RWPE2 (cell line): Measurements from ENCODE around the gene CRYBG1.

Experiments used
- ATAC-seq: fragments of 200-7000 bp; cut with Tn5 transposase; 3 replicates; pipeline ENCODE4 v1.9.1; 2021; ENCODE audit warnings: low read depth
- DNase-seq: peaks from one replicate; pipeline ENCODE4 v3.0.0-alpha.2; 2020; ENCODE audit warnings: low spot score
- H3K27ac ChIP-seq: fragments of 450-650 bp; 2 replicates; pipeline ENCODE4 v1.5.1; 2017; ENCODE audit warnings: mild to moderate bottlenecking; ENCODE audit not compliant: poor library complexity, severe bottlenecking
- H3K27me3 ChIP-seq: fragments of 250-450 bp; sonication (Bioruptor Pico); 2 replicates; pipeline ENCODE4 v1.5.1; 2021; ENCODE audit warnings: mild to moderate bottlenecking, moderate library complexity; ENCODE audit not compliant: insufficient read depth, poor library complexity, severe bottlenecking
- H3K36me3 ChIP-seq: fragments of 250-450 bp; sonication (Bioruptor Pico); 2 replicates; pipeline ENCODE4 v1.5.1; 2020; ENCODE audit warnings: low read depth, mild to moderate bottlenecking, moderate library complexity
- H3K4me1 ChIP-seq: fragments of 250-450 bp; sonication (Bioruptor Pico); 2 replicates; pipeline ENCODE4 v1.5.1; 2021; ENCODE audit warnings: mild to moderate bottlenecking, moderate library complexity; ENCODE audit not compliant: insufficient read depth, poor library complexity, severe bottlenecking
- H3K4me3 ChIP-seq: fragments of 250-450 bp; sonication (Bioruptor Pico); 2 replicates; pipeline ENCODE4 v1.5.1; 2021; ENCODE audit warnings: mild to moderate bottlenecking, moderate library complexity; ENCODE audit not compliant: severe bottlenecking
- H3K9me3 ChIP-seq: fragments of 250-450 bp; sonication (Bioruptor Pico); 2 replicates; pipeline ENCODE4 v1.5.1; 2021; ENCODE audit warnings: mild to moderate bottlenecking, moderate library complexity; ENCODE audit not compliant: severe bottlenecking
- TF ChIP-seq, protein P1 (sequence below): fragments of 450-650 bp; IDR thresholded peaks from one replicate; pipeline ENCODE4 v1.5.1; 2017; ENCODE audit warnings: mild to moderate bottlenecking, moderate library complexity; ENCODE audit not compliant: poor library complexity, severe bottlenecking

CRYBG1 gene

DNA sequence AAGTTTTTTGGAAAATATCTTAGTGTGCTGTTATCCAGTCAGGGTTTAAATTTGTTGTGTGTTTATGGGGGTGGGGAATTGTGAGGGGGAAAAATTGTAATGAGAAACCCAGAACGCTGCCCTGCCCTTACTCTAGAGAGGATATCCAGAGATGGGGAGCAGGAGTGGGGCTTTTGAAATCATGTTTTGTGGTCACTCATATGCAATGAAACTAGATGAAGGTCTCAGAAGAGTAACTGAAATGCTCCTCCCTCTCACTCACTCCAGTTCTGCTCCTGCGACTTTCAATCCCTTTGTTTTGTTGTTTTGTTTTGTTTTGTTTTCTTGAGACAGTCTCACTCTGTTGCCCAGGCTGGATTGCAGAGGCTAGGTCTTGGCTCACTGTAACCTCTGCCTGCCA lies 100.0 kb downstream of the CRYBG1 start:
- Histone ChIP-seq H3K27ac (no peak overlapping the region), H3K27me3 (no peaks in the 10 kb centered on the region), H3K36me3 (no peaks in the 10 kb centered on the region), H3K4me3 (no peak overlapping the region), H3K4me1 (no peaks in the 10 kb centered on the region), H3K9me3 (no peaks in the 10 kb centered on the region)
- DNase-seq (no peak), ATAC-seq (no peak)
- TF ChIP-seq, protein P1, sequence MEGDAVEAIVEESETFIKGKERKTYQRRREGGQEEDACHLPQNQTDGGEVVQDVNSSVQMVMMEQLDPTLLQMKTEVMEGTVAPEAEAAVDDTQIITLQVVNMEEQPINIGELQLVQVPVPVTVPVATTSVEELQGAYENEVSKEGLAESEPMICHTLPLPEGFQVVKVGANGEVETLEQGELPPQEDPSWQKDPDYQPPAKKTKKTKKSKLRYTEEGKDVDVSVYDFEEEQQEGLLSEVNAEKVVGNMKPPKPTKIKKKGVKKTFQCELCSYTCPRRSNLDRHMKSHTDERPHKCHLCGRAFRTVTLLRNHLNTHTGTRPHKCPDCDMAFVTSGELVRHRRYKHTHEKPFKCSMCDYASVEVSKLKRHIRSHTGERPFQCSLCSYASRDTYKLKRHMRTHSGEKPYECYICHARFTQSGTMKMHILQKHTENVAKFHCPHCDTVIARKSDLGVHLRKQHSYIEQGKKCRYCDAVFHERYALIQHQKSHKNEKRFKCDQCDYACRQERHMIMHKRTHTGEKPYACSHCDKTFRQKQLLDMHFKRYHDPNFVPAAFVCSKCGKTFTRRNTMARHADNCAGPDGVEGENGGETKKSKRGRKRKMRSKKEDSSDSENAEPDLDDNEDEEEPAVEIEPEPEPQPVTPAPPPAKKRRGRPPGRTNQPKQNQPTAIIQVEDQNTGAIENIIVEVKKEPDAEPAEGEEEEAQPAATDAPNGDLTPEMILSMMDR = no peak

DNA sequence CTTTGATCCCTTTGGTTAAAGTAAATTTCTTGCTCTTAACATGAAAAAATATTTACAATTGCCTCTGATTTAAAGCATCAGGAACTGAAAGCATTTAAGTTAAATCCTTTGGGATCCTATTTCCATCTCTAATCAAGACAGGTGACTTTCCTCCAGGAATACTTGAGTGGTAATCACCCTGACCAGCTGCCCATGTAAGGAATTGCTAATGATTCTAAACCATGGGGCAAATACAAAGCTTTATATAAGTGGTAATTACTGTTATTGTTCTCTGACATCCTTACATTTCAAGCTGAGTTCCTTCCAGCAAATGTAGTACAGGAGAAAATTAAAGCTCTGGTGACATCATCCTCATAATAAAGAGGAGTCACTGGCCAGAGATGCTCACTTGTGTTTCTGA lies 100.6 kb downstream of the CRYBG1 start:
- ATAC-seq = no peak
- H3K27ac ChIP-seq = no peak overlapping the region
- no peak for DNase-seq
- H3K9me3 ChIP-seq = no peaks in the 10 kb centered on the region
- TF ChIP-seq, protein P1 = no peak
- no peaks in the 10 kb centered on the region for H3K4me1 ChIP-seq
- no peak overlapping the region for H3K4me3 ChIP-seq
- no peaks in the 10 kb centered on the region for H3K36me3 ChIP-seq
- no peaks in the 10 kb centered on the region for H3K27me3 ChIP-seq

DNA sequence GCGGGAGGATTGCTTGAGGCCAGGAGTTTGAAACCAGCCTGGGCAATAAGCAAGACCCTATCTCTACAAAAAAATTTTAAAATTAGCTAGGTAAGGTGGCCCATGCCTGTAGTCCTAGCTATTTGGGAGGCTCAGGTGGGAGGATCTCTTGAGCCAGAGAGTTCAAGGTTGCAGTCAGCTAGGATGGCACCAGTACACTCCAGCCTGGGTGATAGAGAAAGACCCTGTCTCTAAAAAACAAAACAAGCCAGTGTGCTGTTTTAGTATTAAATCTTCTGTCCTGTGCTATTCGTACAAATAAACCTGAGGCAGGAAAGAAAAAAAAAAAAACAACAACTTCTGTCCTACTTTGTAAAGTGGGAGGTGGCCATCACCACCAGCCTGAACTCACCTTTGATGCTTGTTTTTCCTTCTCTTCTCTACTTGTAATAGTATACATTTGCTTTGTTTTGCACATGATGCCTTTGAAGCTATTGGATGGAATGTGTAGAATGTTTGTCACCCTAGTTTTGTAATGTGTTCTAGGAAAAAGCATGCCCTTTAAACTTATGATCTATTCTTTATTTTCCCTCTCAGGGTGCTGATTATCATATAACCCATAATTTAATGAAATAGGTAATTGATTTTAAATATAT lies 102.5 kb downstream of the CRYBG1 start:
- no peak overlapping the region for H3K27ac ChIP-seq
- TF ChIP-seq, protein P1 = no peak
- no peaks in the 10 kb centered on the region for H3K4me1 ChIP-seq
- ATAC-seq (no peak), DNase-seq (no peak)
- H3K9me3 ChIP-seq = no peaks in the 10 kb centered on the region
- no peak overlapping the region for H3K4me3 ChIP-seq
- no peaks in the 10 kb centered on the region for H3K36me3 ChIP-seq
- no peaks in the 10 kb centered on the region for H3K27me3 ChIP-seq

DNA sequence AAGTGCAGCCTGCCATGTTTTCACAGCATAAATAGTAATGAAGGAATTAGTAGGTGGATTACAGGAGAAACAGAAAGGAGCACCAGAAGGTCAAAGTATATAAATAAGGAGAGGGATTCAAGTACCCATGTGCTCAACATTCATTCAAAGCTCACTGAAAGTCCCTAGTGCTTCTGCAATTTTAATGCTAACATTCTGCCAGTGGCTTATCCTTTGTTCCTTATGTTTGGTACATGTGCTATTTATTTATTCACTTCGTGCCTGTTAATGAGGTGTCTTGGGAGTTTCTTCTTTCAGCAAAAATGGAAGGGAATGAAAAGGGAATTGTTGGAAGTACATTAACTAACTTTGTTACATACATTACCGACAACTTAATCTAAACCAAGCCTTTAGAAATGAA lies 105.7 kb downstream of the CRYBG1 start:
- Histone ChIP-seq H3K27me3 (no peaks in the 10 kb centered on the region), H3K9me3 (no peaks in the 10 kb centered on the region), H3K36me3 (no peaks in the 10 kb centered on the region), H3K4me3 (no peak overlapping the region), H3K27ac (no peak overlapping the region), H3K4me1 (no peaks in the 10 kb centered on the region)
- ATAC-seq (no peak), DNase-seq (no peak)
- TF ChIP-seq, protein P1 = no peak

DNA sequence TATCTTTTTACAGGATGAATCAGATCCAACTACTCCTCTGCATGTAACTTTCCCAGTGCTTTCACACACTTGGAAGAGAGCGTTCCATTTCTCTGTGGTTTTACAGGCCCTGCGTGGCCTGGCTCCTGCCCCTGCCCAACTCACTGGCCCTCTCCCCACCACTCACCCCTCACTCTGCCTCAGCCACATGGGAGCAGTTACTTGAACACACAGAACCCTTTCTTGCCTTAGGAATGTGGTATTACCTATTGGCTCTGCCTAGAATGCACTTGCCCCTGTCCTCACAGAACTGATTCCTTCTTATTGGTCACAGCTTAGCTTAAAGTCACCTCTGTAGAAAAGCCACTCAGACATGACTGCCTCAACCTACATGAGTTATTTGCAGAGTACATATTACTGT lies 108.4 kb downstream of the CRYBG1 start:
- ATAC-seq (no peak), DNase-seq (no peak)
- Histone ChIP-seq H3K9me3 (no peaks in the 10 kb centered on the region), H3K27me3 (no peaks in the 10 kb centered on the region), H3K4me1 (peaks cover 6% of the 10 kb centered on the region), H3K4me3 (no peak overlapping the region), H3K36me3 (no peaks in the 10 kb centered on the region), H3K27ac (no peak overlapping the region)
- TF ChIP-seq, protein P1 = no peak
